GM18870 (cell line): Measurements from ENCODE around the gene FFAR1.
"Not testable (repeated sequence)": the region's sequence is repeated elsewhere in the genome, so short reads cannot be mapped to it uniquely, and the experiment has no call there.

Source experiments
- ATAC-seq: cut with Tn5 transposase; IDR thresholded peaks from one replicate; pipeline ENCODE4 v1.9.1; 2021; ENCODE audit warnings: moderate library complexity; ENCODE audit not compliant: unreplicated experiment

FFAR1 gene

GRCh38 chr19:35359395-35359794 is 11.7 kb downstream of the FFAR1 start:
- not testable (repeated sequence) for ATAC-seq

- not testable (repeated sequence) for ATAC-seq
Measured at GRCh38 chr19:35360081-35360480, 12.4 kb downstream of the FFAR1 start.

- no peak for ATAC-seq
Measured at GRCh38 chr19:35360880-35361420, 13.2 kb downstream of the FFAR1 start.

GRCh38 chr19:35362261-35363000 is 14.7 kb downstream of the FFAR1 start:
- ATAC-seq: no peak

GRCh38 chr19:35363001-35363590 is 15.4 kb downstream of the FFAR1 start:
- no peak for ATAC-seq

GRCh38 chr19:35363711-35364425 is 16.2 kb downstream of the FFAR1 start:
- no peak for ATAC-seq

- no peak for ATAC-seq
Measured at GRCh38 chr19:35365303-35365702, 17.6 kb downstream of the FFAR1 start.

GRCh38 chr19:35368378-35368777 is 20.7 kb downstream of the FFAR1 start:
- no peak for ATAC-seq

GRCh38 chr19:35369522-35369921 is 21.8 kb downstream of the FFAR1 start:
- no peak for ATAC-seq

GRCh38 chr19:35370722-35371121 is 23.0 kb downstream of the FFAR1 start, which contains the start of gene GPR42:
Gene GPR42 (plus strand): TSS chr19:35371068. CDS start chr19:35371360, 292 bp downstream.
- no peak for ATAC-seq

- no peak for ATAC-seq
Measured at GRCh38 chr19:35373492-35373891, 25.8 kb downstream of the FFAR1 start.

- not testable (repeated sequence) for ATAC-seq
Measured at GRCh38 chr19:35374031-35374430, 26.3 kb downstream of the FFAR1 start.

- no peak for ATAC-seq
Measured at GRCh38 chr19:35375505-35376307, 28.0 kb downstream of the FFAR1 start.

GRCh38 chr19:35377656-35378055 is 30.0 kb downstream of the FFAR1 start:
- ATAC-seq: no peak

- no peak for ATAC-seq
Measured at GRCh38 chr19:35378356-35378755, 30.7 kb downstream of the FFAR1 start.

GRCh38 chr19:35379545-35379944 is 31.8 kb downstream of the FFAR1 start:
- ATAC-seq: not testable (repeated sequence)

GRCh38 chr19:35379992-35380391 is 32.3 kb downstream of the FFAR1 start:
- no peak for ATAC-seq

GRCh38 chr19:35380450-35381124 is 32.9 kb downstream of the FFAR1 start:
- ATAC-seq: no peak

- no peak for ATAC-seq
Measured at GRCh38 chr19:35381318-35381717, 33.6 kb downstream of the FFAR1 start.

GRCh38 chr19:35381926-35382325 is 34.2 kb downstream of the FFAR1 start:
- ATAC-seq: no peak
